ENCODE results near the gene HNRNPR. TPM values are rescaled to one million over a fixed set of nuclear protein-coding genes. Genes with fewer than 3 reads are reported as not detected.

The HNRNPR gene
- total RNA-seq, 1 experiment from 2014 or later: 194 TPM

DNA sequence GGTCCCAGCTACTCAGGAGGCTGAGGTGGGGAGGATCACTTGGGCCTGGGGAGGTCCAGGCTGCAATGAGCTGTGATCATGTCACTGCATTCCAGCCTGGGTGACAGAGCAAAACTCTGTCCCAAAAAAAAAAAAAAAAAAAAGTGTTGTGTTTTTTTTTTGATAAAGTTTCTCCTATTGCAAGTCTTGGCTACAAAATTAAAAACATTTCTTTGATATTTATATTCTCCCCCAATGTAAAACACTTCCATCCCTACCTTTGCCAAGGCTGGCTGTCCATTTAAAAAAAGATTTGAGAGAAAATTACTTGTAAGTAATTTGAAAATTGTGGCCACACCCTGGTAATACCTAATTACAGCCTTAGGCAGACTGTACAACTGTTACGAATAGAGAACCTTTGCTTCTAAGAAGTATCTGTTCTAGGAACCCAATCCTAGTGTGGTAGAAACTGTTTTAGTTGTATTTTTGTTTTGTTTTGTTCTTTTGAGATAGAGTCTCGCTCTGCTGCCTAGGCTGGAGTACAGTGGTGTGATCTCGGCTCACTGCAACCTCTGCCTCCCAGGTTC is 14.3 kb upstream of the HNRNPR start (continued):
- TF ChIP-seq ZFX (IDR thresholded peaks at IDR 0.05) (no peak), EZH2 (IDR thresholded peaks at IDR 0.05) (no peak), RAD21 (IDR thresholded peaks at IDR 0.05; ENCODE audit: low read depth) (no peak), FOSL1 (IDR thresholded peaks at IDR 0.05; ENCODE audit: low read depth) (no peak)
- TF ChIP-seq, protein P1, sequence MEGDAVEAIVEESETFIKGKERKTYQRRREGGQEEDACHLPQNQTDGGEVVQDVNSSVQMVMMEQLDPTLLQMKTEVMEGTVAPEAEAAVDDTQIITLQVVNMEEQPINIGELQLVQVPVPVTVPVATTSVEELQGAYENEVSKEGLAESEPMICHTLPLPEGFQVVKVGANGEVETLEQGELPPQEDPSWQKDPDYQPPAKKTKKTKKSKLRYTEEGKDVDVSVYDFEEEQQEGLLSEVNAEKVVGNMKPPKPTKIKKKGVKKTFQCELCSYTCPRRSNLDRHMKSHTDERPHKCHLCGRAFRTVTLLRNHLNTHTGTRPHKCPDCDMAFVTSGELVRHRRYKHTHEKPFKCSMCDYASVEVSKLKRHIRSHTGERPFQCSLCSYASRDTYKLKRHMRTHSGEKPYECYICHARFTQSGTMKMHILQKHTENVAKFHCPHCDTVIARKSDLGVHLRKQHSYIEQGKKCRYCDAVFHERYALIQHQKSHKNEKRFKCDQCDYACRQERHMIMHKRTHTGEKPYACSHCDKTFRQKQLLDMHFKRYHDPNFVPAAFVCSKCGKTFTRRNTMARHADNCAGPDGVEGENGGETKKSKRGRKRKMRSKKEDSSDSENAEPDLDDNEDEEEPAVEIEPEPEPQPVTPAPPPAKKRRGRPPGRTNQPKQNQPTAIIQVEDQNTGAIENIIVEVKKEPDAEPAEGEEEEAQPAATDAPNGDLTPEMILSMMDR (IDR thresholded peaks at IDR 0.05 in 2 of 3, conservative IDR thresholded peaks at IDR 0.05 in 1 of 3; ENCODE audit: borderline replicate concordance in 1 of 3, insufficient read depth in 1 of 3, low read depth in 2 of 3, low read length in 2 of 3): no peak

DNA sequence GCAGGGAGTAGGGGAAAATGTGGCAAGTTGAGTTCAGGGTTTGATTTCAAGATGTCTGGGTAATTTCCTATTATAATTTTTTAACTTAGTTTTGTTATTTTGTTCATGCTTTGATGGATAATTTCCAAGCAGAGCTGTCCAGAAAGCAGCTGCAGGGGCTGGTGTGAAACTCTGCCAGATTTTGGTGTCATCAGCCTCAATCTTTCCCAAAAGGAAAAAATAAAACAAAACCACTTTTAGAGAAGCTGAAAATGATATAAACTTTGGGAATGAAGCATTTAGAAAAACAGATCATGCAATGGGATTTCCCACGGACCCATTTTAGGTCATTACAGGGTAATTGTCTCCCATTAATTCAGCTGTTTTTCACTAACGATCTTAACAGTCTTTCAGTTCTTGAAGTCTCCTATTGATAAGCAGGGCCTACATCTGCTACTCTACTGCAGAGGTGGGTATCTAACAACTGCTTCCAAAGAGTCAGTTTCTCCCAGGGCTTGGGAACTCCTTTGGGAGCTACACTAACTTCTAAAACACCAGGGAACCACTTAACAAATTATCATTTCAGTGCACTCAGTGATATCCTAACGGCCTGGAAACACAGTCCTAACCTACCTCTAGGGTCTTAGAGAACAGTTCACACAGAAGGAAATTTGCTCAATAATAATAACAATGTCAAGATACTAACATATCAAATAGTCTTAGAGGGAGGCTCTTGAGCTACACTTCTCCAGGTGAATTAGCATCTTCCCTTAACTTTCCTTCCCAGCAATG is 13.2 kb upstream of the HNRNPR start:
- POLR2A ChIA-PET: interaction anchor here (1.5 to 1.7 kb wide), 2 partner anchors 11 to 13 kb away, joined by 3 to 5 read pairs; partner anchors contain the start of gene HNRNPR
- peaks cover 19 to 26% of the 10 kb centered on the region in 2 experiments; a peak in 3 of 4 replicates for H3K9me3 ChIP-seq (ENCODE audit: control insufficient read depth in 1 of 2, insufficient read depth in 1 of 2, low read depth in 1 of 2, low read length in 2 of 2)
- CTCF ChIA-PET: no interaction called here

More for the DNA sequence above, 13.2 kb upstream of the HNRNPR start:
- peaks cover 0 to 2% of the 10 kb centered on the region in 2 experiments; a peak in 1 of 4 replicates for H3K4me1 ChIP-seq (ENCODE audit: control insufficient read depth in 1 of 2, insufficient read depth in 2 of 2, low read length in 2 of 2)
- TF ChIP-seq ZFX (IDR thresholded peaks at IDR 0.05) (no peak), EZH2phosphoT487 (IDR thresholded peaks at IDR 0.05; ENCODE audit: borderline replicate concordance) (no peak), EZH2 (IDR thresholded peaks at IDR 0.05) (no peak), POLR2AphosphoS5 (IDR thresholded peaks at IDR 0.05; ENCODE audit: low read depth, low read length) (no peak)
- H3K36me3 ChIP-seq (ENCODE audit: control insufficient read depth in 1 of 2, insufficient read depth in 2 of 2, low read length in 2 of 2): peaks cover 2 to 16% of the 10 kb centered on the region in 2 experiments; a peak in 3 of 4 replicates
- H3K27me3 ChIP-seq (ENCODE audit: insufficient read depth, low read length): no peaks in the 10 kb centered on the region
- no peak overlapping the region for H3K4me3 ChIP-seq (replicated peaks in 1 of 2; ENCODE audit: low read depth in 1 of 2, low read length in 2 of 2)
- no peak overlapping the region for H3K4me2 ChIP-seq (ENCODE audit: low read length)
- intact Hi-C loops (cut with micrococcal nuclease): no loop called here
- H3K9ac ChIP-seq (ENCODE audit: low read length): no peak overlapping the region
- no peaks in the 10 kb centered on the region for H3K9me2 ChIP-seq (ENCODE audit: insufficient read depth)
- ATAC-seq (no peak), DNase-seq (ENCODE audit: low read depth, low spot score) (no peak)
- BruUV-seq (replicated peaks): no TSS peak
- H3K27ac ChIP-seq (ENCODE audit: low read depth, low read length): no peak overlapping the region
- H4K20me1 ChIP-seq (ENCODE audit: insufficient read depth): no peaks in the 10 kb centered on the region
- H3K79me2 ChIP-seq (ENCODE audit: insufficient read depth, low read length): no peaks in the 10 kb centered on the region
- RAD21 ChIA-PET (ENCODE audit: low non-redundant PET in 1 of 2, low total read pairs in 2 of 2, uncharacterized antibody in 2 of 2, unreplicated experiment in 2 of 2): no interaction called here
- no peak overlapping the region for H2AFZ ChIP-seq (ENCODE audit: low read depth, low read length, poor library complexity, severe bottlenecking)
